ENCODE data around the gene DAND5.
A peak's percentile ranks its signal among the peaks of the same experiment; 100 is the strongest.

Gene DAND5

DNA sequence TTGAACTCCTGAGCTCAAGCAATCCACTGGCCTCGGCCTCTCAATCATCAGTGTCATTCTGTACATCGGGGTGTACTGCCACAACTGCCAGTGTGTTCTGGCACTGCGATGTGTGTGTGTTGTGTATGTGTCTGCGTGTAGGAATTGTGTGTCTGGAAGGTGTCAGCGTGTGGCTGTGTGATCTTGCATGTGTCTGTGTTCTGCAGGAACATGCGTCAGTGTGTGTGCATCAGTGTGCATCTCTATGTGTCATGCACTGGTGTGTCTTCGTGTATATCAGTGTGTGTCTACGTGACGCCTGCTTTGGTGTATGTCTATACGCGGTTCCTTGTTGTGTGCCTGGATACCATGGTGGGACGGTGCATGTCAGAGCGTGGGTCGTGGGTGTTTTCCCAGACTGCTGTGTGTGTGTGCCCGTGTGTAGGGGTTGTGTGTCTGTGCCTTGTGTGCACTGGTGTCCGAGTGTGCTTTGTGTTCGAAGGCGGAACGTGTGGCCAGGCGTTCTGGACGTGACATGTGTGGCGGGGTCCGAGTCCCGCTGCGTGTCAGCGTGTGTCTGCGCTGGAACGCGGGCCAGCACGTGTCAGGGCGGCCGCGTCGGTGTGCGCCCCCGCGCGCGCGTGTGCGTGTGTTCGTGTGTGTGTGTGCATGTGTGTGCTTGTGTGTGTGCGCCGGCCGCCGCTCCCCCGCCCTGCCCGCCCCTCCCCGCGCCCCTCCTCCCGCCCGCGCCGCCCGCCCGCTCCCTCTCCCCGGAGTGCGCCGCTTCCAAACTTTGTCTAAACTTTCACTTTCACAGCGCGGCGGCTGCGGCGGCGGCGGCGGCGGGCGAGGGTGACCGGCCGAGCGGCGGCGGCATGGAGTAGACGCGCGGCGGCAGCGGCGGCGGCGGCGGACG is 25.6 kb downstream of the DAND5 start, which contains the start of gene NFIX:
TSS of gene NFIX (plus strand) at position 775 of the 895 bp plus-strand sequence. CDS start 363 bp downstream, outside the sequence.
- DNase-seq, result peak; percentile 76

DNA sequence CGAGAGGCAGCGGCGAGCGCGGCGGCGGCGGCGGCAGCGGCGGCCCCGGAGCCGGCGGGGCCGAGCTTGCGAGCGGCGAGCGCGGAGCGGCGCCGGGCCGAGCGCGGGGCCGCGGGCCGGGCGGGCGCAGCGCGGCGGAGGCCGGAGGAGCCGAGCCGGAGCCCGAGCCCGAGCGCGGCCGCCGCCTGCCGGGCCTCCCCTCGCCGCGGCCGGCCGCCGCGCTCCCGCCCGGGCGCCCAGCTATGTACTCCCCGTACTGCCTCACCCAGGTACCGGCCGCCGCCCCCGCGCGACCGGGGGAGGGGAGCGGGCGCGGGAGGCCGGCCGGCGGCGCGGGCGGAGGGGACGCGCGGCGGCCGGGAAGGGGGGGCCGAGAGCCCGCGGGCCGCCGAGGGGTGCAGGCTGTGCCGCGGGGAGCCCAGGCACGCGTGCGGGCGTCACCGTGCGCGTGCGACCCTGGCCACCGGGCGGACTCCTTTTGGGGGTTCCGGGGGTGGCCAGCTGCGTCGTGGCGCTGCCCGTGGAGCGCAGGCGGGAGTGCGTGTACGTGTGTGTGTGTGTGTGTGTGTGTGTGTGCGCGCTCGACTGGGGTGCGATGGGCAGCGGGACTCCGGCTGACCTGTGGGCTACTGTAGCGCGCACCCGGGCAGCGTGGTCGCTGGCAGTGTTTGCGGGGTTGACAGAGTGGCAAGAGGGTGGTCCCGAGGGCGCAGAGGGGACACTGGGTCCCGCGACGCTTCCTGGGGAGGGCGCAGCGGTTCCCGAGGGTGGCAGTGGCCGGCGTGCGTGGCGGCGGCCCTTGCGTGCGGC is 26.4 kb downstream of the DAND5 start:
- no peaks in the 10 kb centered on the region for H3K36me3 ChIP-seq (ENCODE audit: insufficient read depth, low read length)
- no peak for TF ChIP-seq EZH2 (IDR thresholded peaks at IDR 0.05; ENCODE audit: borderline replicate concordance, low read depth, low read length, severe bottlenecking)
- TF ChIP-seq, protein P1, sequence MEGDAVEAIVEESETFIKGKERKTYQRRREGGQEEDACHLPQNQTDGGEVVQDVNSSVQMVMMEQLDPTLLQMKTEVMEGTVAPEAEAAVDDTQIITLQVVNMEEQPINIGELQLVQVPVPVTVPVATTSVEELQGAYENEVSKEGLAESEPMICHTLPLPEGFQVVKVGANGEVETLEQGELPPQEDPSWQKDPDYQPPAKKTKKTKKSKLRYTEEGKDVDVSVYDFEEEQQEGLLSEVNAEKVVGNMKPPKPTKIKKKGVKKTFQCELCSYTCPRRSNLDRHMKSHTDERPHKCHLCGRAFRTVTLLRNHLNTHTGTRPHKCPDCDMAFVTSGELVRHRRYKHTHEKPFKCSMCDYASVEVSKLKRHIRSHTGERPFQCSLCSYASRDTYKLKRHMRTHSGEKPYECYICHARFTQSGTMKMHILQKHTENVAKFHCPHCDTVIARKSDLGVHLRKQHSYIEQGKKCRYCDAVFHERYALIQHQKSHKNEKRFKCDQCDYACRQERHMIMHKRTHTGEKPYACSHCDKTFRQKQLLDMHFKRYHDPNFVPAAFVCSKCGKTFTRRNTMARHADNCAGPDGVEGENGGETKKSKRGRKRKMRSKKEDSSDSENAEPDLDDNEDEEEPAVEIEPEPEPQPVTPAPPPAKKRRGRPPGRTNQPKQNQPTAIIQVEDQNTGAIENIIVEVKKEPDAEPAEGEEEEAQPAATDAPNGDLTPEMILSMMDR (IDR thresholded peaks at IDR 0.05; ENCODE audit: borderline replicate concordance, extremely low read depth, low read length, poor library complexity, severe bottlenecking), result peak; percentile 36
- H3K27me3 ChIP-seq (ENCODE audit: insufficient read depth, low read length, poor library complexity), result peaks cover 6% of the 10 kb centered on the region
- ATAC-seq (ENCODE audit: insufficient read depth, low read depth) (peak; percentile 12; the same call in 1 of the 3 replicates), DNase-seq (no peak)
- H3K9ac ChIP-seq (ENCODE audit: low read depth, low read length), result peak overlapping the region; percentile 46
- H3K9me3 ChIP-seq (ENCODE audit: insufficient read depth, low read length, severe bottlenecking), result no peaks in the 10 kb centered on the region
- H3K27ac ChIP-seq (ENCODE audit: low read length), result no peak overlapping the region
- peaks cover 19% of the 10 kb centered on the region; the same call in 1 of the 2 replicates for H4K20me1 ChIP-seq (ENCODE audit: insufficient read depth, low read length)
- H3K4me2 ChIP-seq (ENCODE audit: insufficient read depth, low read length), result peak overlapping the region; percentile 76
- peak overlapping the region in 1 of 2 experiments; percentile 60; a peak in 2 of 4 replicates for H3K4me3 ChIP-seq (ENCODE audit: low read depth in 1 of 2, low read length in 2 of 2)
- peak overlapping the region; percentile 43; the same call in 1 of the 2 replicates for H2AFZ ChIP-seq (ENCODE audit: low read depth, low read length)
- peaks cover 19% of the 10 kb centered on the region for H3K4me1 ChIP-seq (ENCODE audit: insufficient read depth, low read length)
- peaks cover 4% of the 10 kb centered on the region; the same call in 1 of the 2 replicates for H3K79me2 ChIP-seq (ENCODE audit: insufficient read depth, low read length)

More for the DNA sequence above, 25.6 kb downstream of the DAND5 start, which contains the start of gene NFIX:
- Histone ChIP-seq H3K27ac (ENCODE audit: low read length) (peak within 1 kb of the TSS; percentile 55), H3K36me3 (ENCODE audit: insufficient read depth, low read length) (no peaks in the 10 kb centered on the region), H2AFZ (ENCODE audit: low read depth, low read length) (peak within 1 kb of the TSS; percentile 81), H3K9ac (ENCODE audit: low read depth, low read length) (peak within 1 kb of the TSS; percentile 58), H3K4me3 (ENCODE audit: low read depth in 1 of 2, low read length in 2 of 2) (peak within 1 kb of the TSS; percentile 12 to 72; a peak in 3 of 4 replicates), H3K4me2 (ENCODE audit: insufficient read depth, low read length) (peak within 1 kb of the TSS; percentile 91), H3K9me3 (ENCODE audit: insufficient read depth, low read length, severe bottlenecking) (no peaks in the 10 kb centered on the region), H3K4me1 (ENCODE audit: insufficient read depth, low read length) (peaks cover 19% of the 10 kb centered on the region), H4K20me1 (ENCODE audit: insufficient read depth, low read length) (peaks cover 13% of the 10 kb centered on the region; the same call in 1 of the 2 replicates), H3K27me3 (ENCODE audit: insufficient read depth, low read length, poor library complexity) (peaks cover 6% of the 10 kb centered on the region), H3K79me2 (ENCODE audit: insufficient read depth, low read length) (peaks cover 4% of the 10 kb centered on the region; the same call in 1 of the 2 replicates)
- ATAC-seq (ENCODE audit: insufficient read depth, low read depth), result peak; percentile 74
- TF ChIP-seq, protein P1 (IDR thresholded peaks at IDR 0.05; ENCODE audit: borderline replicate concordance, extremely low read depth, low read length, poor library complexity, severe bottlenecking), result no peak
- no peak for TF ChIP-seq EZH2 (IDR thresholded peaks at IDR 0.05; ENCODE audit: borderline replicate concordance, low read depth, low read length, severe bottlenecking)

DNA sequence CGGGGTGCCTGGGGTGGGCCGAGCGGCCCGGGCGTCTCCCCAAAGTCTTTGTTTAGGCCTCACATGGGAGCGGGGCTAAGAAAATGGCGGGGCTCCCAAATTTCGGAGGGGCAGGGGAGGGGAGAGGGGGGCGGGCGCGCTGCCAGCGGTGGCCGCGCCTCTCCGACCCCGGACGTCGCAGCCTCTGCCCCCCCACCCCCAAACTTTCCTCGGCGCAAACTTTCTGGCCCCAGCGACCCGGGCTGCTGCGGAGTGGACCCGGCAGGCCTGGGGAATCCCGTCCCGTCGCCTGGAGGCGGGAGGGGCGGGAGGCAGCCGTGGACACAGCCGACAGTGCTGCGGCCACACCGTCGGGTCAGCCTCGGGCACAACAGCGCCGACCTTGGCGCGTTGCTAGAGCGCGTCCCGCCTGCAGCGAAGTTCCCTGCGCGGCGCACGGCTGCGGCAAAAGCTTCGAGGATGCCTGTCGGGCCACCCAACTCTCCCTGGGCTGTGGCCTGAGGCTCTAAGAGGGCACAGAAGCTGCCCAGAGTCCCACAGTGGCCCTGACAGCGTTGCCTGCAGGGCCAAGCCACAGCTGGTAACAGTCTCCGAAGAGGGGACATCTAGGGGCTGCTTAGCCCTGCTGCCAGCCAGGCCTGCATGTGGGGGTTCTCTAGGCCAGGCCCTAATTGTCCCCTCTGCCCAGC is 27.2 kb downstream of the DAND5 start:
- peaks cover 19% of the 10 kb centered on the region for H3K4me1 ChIP-seq (ENCODE audit: insufficient read depth, low read length)
- peaks cover 6% of the 10 kb centered on the region for H3K27me3 ChIP-seq (ENCODE audit: insufficient read depth, low read length, poor library complexity)
- H3K27ac ChIP-seq (ENCODE audit: low read length), result no peak overlapping the region
- H2AFZ ChIP-seq (ENCODE audit: low read depth, low read length), result no peak overlapping the region
- peaks cover 25% of the 10 kb centered on the region for H4K20me1 ChIP-seq (ENCODE audit: insufficient read depth, low read length)
- H3K79me2 ChIP-seq (ENCODE audit: insufficient read depth, low read length), result peaks cover 4% of the 10 kb centered on the region; the same call in 1 of the 2 replicates
- H3K4me2 ChIP-seq (ENCODE audit: insufficient read depth, low read length), result peak overlapping the region; percentile 76
- no peaks in the 10 kb centered on the region for H3K9me3 ChIP-seq (ENCODE audit: insufficient read depth, low read length, severe bottlenecking)
- H3K36me3 ChIP-seq (ENCODE audit: insufficient read depth, low read length), result no peaks in the 10 kb centered on the region
- peak overlapping the region in 1 of 2 experiments; percentile 60; a peak in 2 of 4 replicates for H3K4me3 ChIP-seq (ENCODE audit: low read depth in 1 of 2, low read length in 2 of 2)
- H3K9ac ChIP-seq (ENCODE audit: low read depth, low read length), result peak overlapping the region; percentile 46; the same call in 1 of the 2 replicates
- DNase-seq (no peak), ATAC-seq (ENCODE audit: insufficient read depth, low read depth) (no peak)
- TF ChIP-seq, protein P1 (IDR thresholded peaks at IDR 0.05; ENCODE audit: borderline replicate concordance, extremely low read depth, low read length, poor library complexity, severe bottlenecking), result no peak
- TF ChIP-seq EZH2 (IDR thresholded peaks at IDR 0.05; ENCODE audit: borderline replicate concordance, low read depth, low read length, severe bottlenecking), result no peak

Data from DND-41 (cell line).